ENCODE results near the gene PCNA. TPM values are rescaled to one million over a fixed set of nuclear protein-coding genes. Genes with fewer than 3 reads are reported as not detected.

Gene PCNA
- total and polyA plus RNA-seq, 9 of the 15 experiments (the other 6 are each of a cell fraction or from before 2014, with no cell fraction given) = 213 to 390 (median 291) TPM

- TF ChIP-seq, protein P1, sequence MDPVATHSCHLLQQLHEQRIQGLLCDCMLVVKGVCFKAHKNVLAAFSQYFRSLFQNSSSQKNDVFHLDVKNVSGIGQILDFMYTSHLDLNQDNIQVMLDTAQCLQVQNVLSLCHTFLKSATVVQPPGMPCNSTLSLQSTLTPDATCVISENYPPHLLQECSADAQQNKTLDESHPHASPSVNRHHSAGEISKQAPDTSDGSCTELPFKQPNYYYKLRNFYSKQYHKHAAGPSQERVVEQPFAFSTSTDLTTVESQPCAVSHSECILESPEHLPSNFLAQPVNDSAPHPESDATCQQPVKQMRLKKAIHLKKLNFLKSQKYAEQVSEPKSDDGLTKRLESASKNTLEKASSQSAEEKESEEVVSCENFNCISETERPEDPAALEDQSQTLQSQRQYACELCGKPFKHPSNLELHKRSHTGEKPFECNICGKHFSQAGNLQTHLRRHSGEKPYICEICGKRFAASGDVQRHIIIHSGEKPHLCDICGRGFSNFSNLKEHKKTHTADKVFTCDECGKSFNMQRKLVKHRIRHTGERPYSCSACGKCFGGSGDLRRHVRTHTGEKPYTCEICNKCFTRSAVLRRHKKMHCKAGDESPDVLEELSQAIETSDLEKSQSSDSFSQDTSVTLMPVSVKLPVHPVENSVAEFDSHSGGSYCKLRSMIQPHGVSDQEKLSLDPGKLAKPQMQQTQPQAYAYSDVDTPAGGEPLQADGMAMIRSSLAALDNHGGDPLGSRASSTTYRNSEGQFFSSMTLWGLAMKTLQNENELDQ (CRISPR knock-in tag; IDR thresholded peaks at IDR 0.05; ENCODE audit: borderline replicate concordance) = no peak
- TF ChIP-seq OTX1 (CRISPR knock-in tag; IDR thresholded peaks at IDR 0.05) = no peak
- TF ChIP-seq HCFC1 (IDR thresholded peaks at IDR 0.05; ENCODE audit: low read depth, low read length) = no peak; the same call in 1 of the 2 replicates
- TF ChIP-seq NCOA4 (IDR thresholded peaks at IDR 0.05; ENCODE audit: partially characterized antibody) = no peak
- no peak for TF ChIP-seq ZNF143 (CRISPR knock-in tag; IDR thresholded peaks at IDR 0.05)
- TF ChIP-seq PCBP1 (IDR thresholded peaks at IDR 0.05; ENCODE audit: low read depth, low read length, poor library complexity, severe bottlenecking) = no peak
- no peak for TF ChIP-seq JUNB (CRISPR knock-in tag; conservative IDR thresholded peaks at IDR 0.05)
- no peak; the same call in 1 of the 2 replicates for TF ChIP-seq FOXP1 (CRISPR knock-in tag; IDR thresholded peaks at IDR 0.05)
- no peak for TF ChIP-seq ATF1 (CRISPR knock-in tag; IDR thresholded peaks at IDR 0.05)
- TF ChIP-seq ATF1 (tag; IDR thresholded peaks at IDR 0.05) = peak; percentile 42
- peak; percentile 70 for TF ChIP-seq CTBP1 (IDR thresholded peaks at IDR 0.05; ENCODE audit: borderline replicate concordance)
- peak; percentile 95 for TF ChIP-seq NRF1 (conservative IDR thresholded peaks at IDR 0.05 in 1 of 2, IDR thresholded peaks at IDR 0.05 in 1 of 2)
- TF ChIP-seq ILF3 (IDR thresholded peaks at IDR 0.05; ENCODE audit: borderline replicate concordance) = no peak; the same call in 1 of the 2 replicates
- no peak for TF ChIP-seq MYNN (IDR thresholded peaks at IDR 0.05)
- no peak for TF ChIP-seq MYNN (CRISPR knock-in tag; IDR thresholded peaks at IDR 0.05)
- TF ChIP-seq, protein P2, sequence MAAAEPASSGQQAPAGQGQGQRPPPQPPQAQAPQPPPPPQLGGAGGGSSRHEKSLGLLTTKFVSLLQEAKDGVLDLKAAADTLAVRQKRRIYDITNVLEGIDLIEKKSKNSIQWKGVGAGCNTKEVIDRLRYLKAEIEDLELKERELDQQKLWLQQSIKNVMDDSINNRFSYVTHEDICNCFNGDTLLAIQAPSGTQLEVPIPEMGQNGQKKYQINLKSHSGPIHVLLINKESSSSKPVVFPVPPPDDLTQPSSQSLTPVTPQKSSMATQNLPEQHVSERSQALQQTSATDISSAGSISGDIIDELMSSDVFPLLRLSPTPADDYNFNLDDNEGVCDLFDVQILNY (CRISPR knock-in tag; IDR thresholded peaks at IDR 0.05) = no peak
- TF ChIP-seq THRB (CRISPR knock-in tag; conservative IDR thresholded peaks at IDR 0.05) = no peak
- TF ChIP-seq ZNF146 (CRISPR knock-in tag; IDR thresholded peaks at IDR 0.05; ENCODE audit: unreplicated experiment) = no peak
- TF ChIP-seq, protein P3, sequence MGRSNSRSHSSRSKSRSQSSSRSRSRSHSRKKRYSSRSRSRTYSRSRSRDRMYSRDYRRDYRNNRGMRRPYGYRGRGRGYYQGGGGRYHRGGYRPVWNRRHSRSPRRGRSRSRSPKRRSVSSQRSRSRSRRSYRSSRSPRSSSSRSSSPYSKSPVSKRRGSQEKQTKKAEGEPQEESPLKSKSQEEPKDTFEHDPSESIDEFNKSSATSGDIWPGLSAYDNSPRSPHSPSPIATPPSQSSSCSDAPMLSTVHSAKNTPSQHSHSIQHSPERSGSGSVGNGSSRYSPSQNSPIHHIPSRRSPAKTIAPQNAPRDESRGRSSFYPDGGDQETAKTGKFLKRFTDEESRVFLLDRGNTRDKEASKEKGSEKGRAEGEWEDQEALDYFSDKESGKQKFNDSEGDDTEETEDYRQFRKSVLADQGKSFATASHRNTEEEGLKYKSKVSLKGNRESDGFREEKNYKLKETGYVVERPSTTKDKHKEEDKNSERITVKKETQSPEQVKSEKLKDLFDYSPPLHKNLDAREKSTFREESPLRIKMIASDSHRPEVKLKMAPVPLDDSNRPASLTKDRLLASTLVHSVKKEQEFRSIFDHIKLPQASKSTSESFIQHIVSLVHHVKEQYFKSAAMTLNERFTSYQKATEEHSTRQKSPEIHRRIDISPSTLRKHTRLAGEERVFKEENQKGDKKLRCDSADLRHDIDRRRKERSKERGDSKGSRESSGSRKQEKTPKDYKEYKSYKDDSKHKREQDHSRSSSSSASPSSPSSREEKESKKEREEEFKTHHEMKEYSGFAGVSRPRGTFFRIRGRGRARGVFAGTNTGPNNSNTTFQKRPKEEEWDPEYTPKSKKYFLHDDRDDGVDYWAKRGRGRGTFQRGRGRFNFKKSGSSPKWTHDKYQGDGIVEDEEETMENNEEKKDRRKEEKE (IDR thresholded peaks at IDR 0.05; ENCODE audit: borderline replicate concordance in 1 of 2, control insufficient read depth in 1 of 2, low read depth in 2 of 2, low read length in 1 of 2) = no peak
- TF ChIP-seq, protein P4, sequence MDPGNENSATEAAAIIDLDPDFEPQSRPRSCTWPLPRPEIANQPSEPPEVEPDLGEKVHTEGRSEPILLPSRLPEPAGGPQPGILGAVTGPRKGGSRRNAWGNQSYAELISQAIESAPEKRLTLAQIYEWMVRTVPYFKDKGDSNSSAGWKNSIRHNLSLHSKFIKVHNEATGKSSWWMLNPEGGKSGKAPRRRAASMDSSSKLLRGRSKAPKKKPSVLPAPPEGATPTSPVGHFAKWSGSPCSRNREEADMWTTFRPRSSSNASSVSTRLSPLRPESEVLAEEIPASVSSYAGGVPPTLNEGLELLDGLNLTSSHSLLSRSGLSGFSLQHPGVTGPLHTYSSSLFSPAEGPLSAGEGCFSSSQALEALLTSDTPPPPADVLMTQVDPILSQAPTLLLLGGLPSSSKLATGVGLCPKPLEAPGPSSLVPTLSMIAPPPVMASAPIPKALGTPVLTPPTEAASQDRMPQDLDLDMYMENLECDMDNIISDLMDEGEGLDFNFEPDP (CRISPR knock-in tag; IDR thresholded peaks at IDR 0.05) = no peak
Observed at GRCh38 chr20:5126512-5127203, 6.9 kb upstream of the PCNA start, which contains the start of gene CDS2 (continued).

All from K562 (cell line).